Measurements from ENCODE around the gene KCNAB1.

The KCNAB1 gene

DNA sequence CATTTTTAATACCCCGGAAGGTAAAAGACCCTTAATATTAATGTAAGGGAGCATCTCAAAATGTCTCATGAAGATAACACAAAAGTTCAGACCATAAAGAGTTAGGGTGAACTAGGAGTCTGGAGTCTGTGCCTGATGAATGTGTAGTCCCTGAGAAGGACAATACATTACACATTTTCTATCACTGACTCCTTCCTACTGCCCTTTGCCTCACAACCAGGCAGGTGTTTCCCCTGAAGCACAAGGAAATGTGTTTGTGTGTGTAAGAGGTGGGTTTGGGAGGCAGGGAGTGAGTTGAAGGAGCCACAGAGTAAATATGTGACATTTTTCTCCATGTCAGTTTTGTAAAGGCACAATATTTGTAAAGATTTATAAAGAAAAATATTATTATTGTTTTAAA, 375.4 kb downstream of the KCNAB1 start:
- TF ChIP-seq SIN3A (IDR thresholded peaks at IDR 0.05; ENCODE audit: borderline replicate concordance, insufficient read depth, low read length) (no peak), FOXP2 (optimal IDR thresholded peaks at IDR 0.05; ENCODE audit: borderline replicate concordance, extremely low read depth, extremely low read length, insufficient read depth) (no peak), TAF1 (IDR thresholded peaks at IDR 0.05; ENCODE audit: borderline replicate concordance, insufficient read depth, low read length) (no peak)
- TF ChIP-seq, protein P1, sequence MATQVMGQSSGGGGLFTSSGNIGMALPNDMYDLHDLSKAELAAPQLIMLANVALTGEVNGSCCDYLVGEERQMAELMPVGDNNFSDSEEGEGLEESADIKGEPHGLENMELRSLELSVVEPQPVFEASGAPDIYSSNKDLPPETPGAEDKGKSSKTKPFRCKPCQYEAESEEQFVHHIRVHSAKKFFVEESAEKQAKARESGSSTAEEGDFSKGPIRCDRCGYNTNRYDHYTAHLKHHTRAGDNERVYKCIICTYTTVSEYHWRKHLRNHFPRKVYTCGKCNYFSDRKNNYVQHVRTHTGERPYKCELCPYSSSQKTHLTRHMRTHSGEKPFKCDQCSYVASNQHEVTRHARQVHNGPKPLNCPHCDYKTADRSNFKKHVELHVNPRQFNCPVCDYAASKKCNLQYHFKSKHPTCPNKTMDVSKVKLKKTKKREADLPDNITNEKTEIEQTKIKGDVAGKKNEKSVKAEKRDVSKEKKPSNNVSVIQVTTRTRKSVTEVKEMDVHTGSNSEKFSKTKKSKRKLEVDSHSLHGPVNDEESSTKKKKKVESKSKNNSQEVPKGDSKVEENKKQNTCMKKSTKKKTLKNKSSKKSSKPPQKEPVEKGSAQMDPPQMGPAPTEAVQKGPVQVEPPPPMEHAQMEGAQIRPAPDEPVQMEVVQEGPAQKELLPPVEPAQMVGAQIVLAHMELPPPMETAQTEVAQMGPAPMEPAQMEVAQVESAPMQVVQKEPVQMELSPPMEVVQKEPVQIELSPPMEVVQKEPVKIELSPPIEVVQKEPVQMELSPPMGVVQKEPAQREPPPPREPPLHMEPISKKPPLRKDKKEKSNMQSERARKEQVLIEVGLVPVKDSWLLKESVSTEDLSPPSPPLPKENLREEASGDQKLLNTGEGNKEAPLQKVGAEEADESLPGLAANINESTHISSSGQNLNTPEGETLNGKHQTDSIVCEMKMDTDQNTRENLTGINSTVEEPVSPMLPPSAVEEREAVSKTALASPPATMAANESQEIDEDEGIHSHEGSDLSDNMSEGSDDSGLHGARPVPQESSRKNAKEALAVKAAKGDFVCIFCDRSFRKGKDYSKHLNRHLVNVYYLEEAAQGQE (IDR thresholded peaks at IDR 0.05; ENCODE audit: insufficient read depth in 1 of 2, low read depth in 2 of 2, low read length in 2 of 2) = no peak

GRCh38 chr3:156497326-156497725, 376.9 kb downstream of the KCNAB1 start:
- TF ChIP-seq FOXP2 (optimal IDR thresholded peaks at IDR 0.05; ENCODE audit: borderline replicate concordance, extremely low read depth, extremely low read length, insufficient read depth) (no peak), POLR2AphosphoS5 (IDR thresholded peaks at IDR 0.05; ENCODE audit: low read depth, low read length) (no peak), SIN3A (IDR thresholded peaks at IDR 0.05; ENCODE audit: borderline replicate concordance, insufficient read depth, low read length) (no peak), TAF1 (IDR thresholded peaks at IDR 0.05; ENCODE audit: borderline replicate concordance, insufficient read depth, low read length) (no peak)
- TF ChIP-seq, protein P1 (IDR thresholded peaks at IDR 0.05; ENCODE audit: insufficient read depth in 1 of 2, low read depth in 2 of 2, low read length in 2 of 2) = no peak

- TF ChIP-seq POLR2AphosphoS5 (IDR thresholded peaks at IDR 0.05; ENCODE audit: low read depth, low read length) (no peak), SIN3A (IDR thresholded peaks at IDR 0.05; ENCODE audit: borderline replicate concordance, insufficient read depth, low read length) (no peak), FOXP2 (optimal IDR thresholded peaks at IDR 0.05; ENCODE audit: borderline replicate concordance, extremely low read depth, extremely low read length, insufficient read depth) (no peak), TAF1 (IDR thresholded peaks at IDR 0.05; ENCODE audit: borderline replicate concordance, insufficient read depth, low read length) (no peak)
- TF ChIP-seq, protein P1 (IDR thresholded peaks at IDR 0.05; ENCODE audit: insufficient read depth in 1 of 2, low read depth in 2 of 2, low read length in 2 of 2) = no peak
Observed at GRCh38 chr3:156498307-156498706, 377.9 kb downstream of the KCNAB1 start.

DNA sequence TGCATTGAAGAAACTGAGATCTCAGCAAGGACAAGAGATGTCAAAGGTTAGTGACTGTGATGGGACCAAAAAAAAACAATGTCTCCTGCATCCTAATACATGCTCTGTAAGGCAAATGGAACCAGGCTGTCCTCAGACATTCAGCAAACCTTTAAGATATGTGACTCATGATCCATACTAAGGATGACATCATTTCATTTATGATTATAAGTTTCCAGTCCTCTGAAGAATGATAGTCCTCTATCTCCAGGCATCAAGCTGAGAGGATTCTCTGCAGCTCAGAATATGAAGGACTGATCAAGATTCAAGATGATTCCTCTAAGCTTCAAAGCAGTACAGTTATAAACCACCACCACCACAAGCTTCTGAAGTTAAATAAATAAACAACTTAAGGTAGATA, 386.9 kb downstream of the KCNAB1 start:
- TF ChIP-seq, protein P1 (IDR thresholded peaks at IDR 0.05; ENCODE audit: insufficient read depth in 1 of 2, low read depth in 2 of 2, low read length in 2 of 2) = no peak
- no peak for TF ChIP-seq POLR2AphosphoS5 (IDR thresholded peaks at IDR 0.05; ENCODE audit: low read depth, low read length)
- no peak for TF ChIP-seq TAF1 (IDR thresholded peaks at IDR 0.05; ENCODE audit: borderline replicate concordance, insufficient read depth, low read length)

Measured in PFSK-1 (cell line).